GM18868 (cell line): Measurements from ENCODE around the gene PKP1.

ENCODE experiments used
- ATAC-seq: cut with Tn5 transposase; IDR thresholded peaks from one replicate; pipeline ENCODE4 v1.9.1; 2021; ENCODE audit warnings: mild to moderate bottlenecking, moderate library complexity; ENCODE audit not compliant: unreplicated experiment

The PKP1 gene

GRCh38 chr1:201364808-201365105, 81.5 kb downstream of the PKP1 start:
- no peak for ATAC-seq

GRCh38 chr1:201365251-201365650, 81.9 kb downstream of the PKP1 start:
- no peak for ATAC-seq

GRCh38 chr1:201366696-201367095, 83.4 kb downstream of the PKP1 start:
- no peak for ATAC-seq

GRCh38 chr1:201369209-201369608, 85.9 kb downstream of the PKP1 start:
- no peak for ATAC-seq

- no peak for ATAC-seq
Observed at GRCh38 chr1:201370500-201370899, 87.2 kb downstream of the PKP1 start.

- ATAC-seq: no peak
Observed at GRCh38 chr1:201371276-201371675, 88.0 kb downstream of the PKP1 start.

- no peak for ATAC-seq
Observed at GRCh38 chr1:201371792-201372191, 88.5 kb downstream of the PKP1 start.

GRCh38 chr1:201374364-201374763, 91.1 kb downstream of the PKP1 start:
- ATAC-seq: no peak

- no peak for ATAC-seq
Observed at GRCh38 chr1:201375169-201375568, 91.9 kb downstream of the PKP1 start.

GRCh38 chr1:201376107-201376463, 92.8 kb downstream of the PKP1 start:
- no peak for ATAC-seq

GRCh38 chr1:201376464-201377374, 93.4 kb downstream of the PKP1 start:
- ATAC-seq: peak; percentile 42

GRCh38 chr1:201377611-201378092, 94.3 kb downstream of the PKP1 start, which contains the start of gene TNNT2:
Gene TNNT2, minus strand, starts transcription at chr1:201377680. Its CDS starts 4,426 bp downstream, at chr1:201373254.
- no peak for ATAC-seq

GRCh38 chr1:201378804-201379203, 95.5 kb downstream of the PKP1 start:
- ATAC-seq: no peak

GRCh38 chr1:201379733-201380242, 96.5 kb downstream of the PKP1 start:
- ATAC-seq: no peak

GRCh38 chr1:201381130-201381529, 97.8 kb downstream of the PKP1 start:
- ATAC-seq: no peak
